Glomerular visceral epithelial cell (primary cell): ENCODE measurements around the gene PCDHGB2.
"Not testable (repeated sequence)": the region's sequence is repeated elsewhere in the genome, so short reads cannot be mapped to it uniquely, and the experiment has no call there.

ENCODE experiments used
- DNase-seq: peaks from one replicate; pipeline ENCODE4 v3.0.0-alpha.2; 2016; ENCODE audit errors: extremely low spot score

Gene PCDHGB2

GRCh38 chr5:141349917-141350619, 9.7 kb upstream of the PCDHGB2 start, which contains the start of gene PCDHGB1:
Gene PCDHGB1, plus strand, starts transcription at chr5:141350099. Its CDS starts 162 bp downstream, at chr5:141350261.
- DNase-seq: peak; percentile 59

- DNase-seq: no peak
Observed at GRCh38 chr5:141351591-141351990, 8.2 kb upstream of the PCDHGB2 start.

DNA sequence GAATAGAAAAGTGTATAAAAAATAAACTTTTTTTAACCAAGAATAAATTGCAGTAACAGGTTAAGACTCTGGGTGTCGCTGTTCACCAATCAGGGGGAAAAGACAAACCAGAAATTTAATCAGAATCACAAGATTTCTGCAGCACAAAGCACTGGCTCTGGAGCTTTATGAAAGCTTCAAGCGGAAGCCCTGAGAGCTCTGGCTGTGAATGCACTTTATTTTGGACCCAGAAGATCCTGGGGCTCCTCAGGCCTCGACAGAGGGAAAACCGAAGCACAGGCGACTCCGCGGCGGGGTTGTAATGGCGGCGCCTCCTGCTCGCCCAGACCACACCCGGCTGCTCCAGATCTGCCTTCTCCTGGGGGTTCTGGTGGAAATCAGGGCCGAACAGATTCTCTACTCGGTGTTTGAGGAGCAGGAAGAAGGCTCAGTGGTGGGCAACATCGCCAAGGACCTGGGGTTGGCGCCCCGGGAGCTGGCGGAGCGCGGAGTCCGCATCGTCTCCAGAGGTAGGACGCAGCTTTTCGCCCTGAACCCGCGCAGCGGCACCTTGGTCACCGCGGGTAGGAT, 4.8 kb upstream of the PCDHGB2 start, which contains the start of gene PCDHGA4:
Gene PCDHGA4 (plus strand): TSS at position 122 of the 570 bp plus-strand sequence. CDS start 87 bp downstream, at position 209.
- DNase-seq: no peak

DNA sequence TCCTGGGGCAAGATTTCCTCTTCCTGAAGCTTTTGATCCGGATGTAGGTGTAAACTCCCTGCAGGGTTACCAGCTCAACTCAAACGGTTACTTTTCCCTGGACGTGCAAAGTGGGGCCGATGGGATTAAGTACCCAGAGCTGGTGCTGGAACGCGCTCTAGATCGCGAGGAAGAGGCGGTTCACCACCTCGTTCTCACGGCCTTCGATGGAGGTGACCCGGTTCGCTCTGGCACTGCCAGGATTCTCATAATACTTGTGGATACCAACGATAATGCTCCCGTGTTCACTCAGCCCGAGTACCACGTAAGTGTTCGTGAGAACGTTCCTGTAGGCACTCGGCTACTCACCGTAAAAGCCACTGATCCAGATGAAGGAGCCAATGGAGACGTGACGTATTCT, 4.2 kb upstream of the PCDHGB2 start:
- DNase-seq: no peak

- DNase-seq: no peak
Observed at GRCh38 chr5:141356133-141356532, 3.7 kb upstream of the PCDHGB2 start.

- no peak for DNase-seq
Observed at GRCh38 chr5:141356950-141357349, 2.8 kb upstream of the PCDHGB2 start.

DNA sequence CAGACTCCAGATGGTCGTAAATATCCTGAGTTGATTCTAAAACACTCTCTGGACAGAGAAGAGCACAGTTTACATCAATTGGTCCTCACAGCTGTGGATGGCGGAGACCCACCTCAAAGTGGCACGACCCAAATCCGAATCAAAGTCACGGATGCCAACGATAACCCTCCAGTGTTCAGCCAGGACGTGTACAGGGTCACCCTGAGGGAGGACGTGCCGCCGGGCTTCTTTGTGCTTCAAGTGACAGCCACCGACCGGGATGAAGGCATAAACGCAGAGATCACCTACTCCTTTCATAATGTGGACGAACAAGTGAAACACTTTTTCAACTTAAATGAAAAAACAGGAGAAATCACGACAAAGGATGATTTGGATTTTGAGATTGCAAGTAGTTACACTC, 891 bp downstream of the PCDHGB2 start:
- DNase-seq: no peak

- no peak for DNase-seq
Observed at GRCh38 chr5:141362719-141363118, 2.9 kb downstream of the PCDHGB2 start.

- no peak for DNase-seq
Observed at GRCh38 chr5:141363952-141364660, 4.3 kb downstream of the PCDHGB2 start, which contains the start of gene PCDHGA5. Gene PCDHGA5, plus strand, starts transcription at chr5:141364162. Its CDS starts 169 bp downstream, at chr5:141364331.

GRCh38 chr5:141366016-141366896, 6.5 kb downstream of the PCDHGB2 start:
- no peak for DNase-seq

DNA sequence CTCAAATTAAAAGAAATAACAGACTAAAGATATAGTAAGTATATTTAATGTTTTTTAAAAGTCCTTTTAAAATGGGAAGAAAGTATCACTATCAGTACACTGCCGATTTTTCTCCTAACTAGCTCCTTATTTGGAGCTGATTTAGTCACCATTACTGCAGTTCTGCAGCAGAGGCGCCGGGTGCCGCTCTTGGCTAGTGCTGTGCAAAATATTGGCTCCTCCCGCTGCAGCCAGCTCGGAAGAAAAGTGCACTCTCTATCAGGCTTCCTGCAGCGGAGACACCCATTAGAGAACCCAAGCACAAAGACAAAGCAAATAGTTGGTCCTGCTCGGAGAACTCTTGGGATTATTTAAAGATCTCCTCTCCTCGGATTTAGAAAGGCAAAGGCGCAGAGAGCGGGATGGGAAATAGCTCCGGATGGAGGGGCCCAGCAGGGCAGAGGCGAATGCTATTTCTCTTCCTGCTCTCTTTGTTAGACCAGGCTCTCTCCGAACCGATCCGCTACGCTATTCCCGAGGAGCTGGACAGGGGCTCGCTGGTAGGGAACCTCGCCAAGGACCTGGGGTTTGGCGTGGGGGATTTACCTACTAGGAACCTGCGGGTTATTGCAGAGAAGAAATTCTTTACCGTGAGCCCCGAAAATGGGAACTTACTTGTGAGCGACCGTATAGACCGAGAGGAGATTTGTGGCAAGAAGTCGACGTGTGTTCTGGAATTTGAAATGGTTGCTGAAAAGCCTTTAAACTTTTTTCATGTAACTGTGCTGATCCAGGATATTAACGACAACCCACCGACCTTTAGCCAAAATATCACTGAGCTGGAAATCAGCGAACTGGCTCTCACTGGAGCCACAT, 10.4 kb downstream of the PCDHGB2 start, which contains the start of gene PCDHGB3:
Gene PCDHGB3 (plus strand): TSS at position 249 of the 855 bp plus-strand sequence. CDS start 153 bp downstream, at position 402.
- DNase-seq: no peak

DNA sequence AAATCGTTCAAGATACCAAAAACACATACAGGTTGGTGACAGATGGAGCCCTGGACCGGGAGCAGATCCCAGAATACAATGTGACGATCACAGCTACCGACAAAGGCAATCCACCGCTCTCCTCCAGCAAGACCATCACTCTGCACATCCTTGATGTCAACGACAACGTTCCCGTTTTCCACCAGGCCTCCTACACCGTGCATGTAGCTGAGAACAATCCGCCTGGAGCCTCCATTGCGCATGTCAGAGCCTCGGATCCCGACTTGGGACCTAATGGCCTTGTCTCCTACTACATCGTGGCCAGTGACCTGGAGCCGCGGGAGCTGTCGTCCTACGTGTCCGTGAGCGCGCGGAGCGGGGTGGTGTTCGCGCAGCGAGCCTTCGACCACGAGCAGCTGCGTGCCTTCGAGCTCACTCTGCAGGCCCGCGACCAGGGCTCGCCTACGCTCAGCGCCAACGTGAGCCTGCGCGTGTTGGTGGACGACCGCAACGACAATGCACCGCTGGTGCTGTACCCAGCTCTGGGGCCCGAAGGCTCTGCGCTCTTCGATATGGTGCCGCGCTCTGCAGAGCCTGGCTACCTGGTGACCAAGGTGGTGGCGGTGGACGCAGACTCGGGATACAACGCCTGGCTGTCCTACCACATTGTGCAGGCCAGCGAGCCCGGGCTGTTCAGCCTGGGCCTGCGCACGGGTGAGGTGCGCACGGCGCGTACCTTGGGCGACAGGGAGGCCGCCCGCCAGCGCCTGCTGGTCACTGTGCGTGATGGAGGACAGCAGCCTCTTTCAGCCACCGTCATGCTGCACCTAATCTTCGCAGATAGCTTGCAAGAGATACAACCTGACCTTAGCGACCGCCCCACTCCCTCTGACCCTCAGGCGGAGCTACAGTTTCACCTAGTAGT, 12.0 kb downstream of the PCDHGB2 start:
- DNase-seq: no peak

- DNase-seq: no peak
Observed at GRCh38 chr5:141373673-141374317, 14.0 kb downstream of the PCDHGB2 start, which contains the start of gene PCDHGA6. Gene PCDHGA6, plus strand, starts transcription at chr5:141373891. Its CDS starts 193 bp downstream, at chr5:141374084.

DNA sequence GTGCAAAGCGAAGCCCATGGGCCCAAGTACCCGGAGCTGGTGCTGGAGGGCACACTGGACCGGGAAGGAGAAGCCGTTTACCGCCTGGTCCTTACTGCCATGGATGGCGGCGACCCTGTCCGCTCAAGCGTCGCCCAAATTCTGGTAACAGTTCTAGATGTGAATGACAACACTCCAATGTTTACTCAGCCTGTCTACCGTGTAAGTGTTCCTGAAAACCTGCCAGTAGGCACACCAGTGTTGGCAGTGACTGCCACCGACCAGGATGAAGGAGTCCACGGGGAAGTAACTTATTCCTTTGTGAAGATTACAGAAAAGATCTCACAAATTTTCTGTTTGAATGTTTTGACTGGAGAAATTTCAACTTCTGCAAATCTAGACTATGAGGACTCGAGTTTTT, 14.8 kb downstream of the PCDHGB2 start:
- DNase-seq: no peak

DNA sequence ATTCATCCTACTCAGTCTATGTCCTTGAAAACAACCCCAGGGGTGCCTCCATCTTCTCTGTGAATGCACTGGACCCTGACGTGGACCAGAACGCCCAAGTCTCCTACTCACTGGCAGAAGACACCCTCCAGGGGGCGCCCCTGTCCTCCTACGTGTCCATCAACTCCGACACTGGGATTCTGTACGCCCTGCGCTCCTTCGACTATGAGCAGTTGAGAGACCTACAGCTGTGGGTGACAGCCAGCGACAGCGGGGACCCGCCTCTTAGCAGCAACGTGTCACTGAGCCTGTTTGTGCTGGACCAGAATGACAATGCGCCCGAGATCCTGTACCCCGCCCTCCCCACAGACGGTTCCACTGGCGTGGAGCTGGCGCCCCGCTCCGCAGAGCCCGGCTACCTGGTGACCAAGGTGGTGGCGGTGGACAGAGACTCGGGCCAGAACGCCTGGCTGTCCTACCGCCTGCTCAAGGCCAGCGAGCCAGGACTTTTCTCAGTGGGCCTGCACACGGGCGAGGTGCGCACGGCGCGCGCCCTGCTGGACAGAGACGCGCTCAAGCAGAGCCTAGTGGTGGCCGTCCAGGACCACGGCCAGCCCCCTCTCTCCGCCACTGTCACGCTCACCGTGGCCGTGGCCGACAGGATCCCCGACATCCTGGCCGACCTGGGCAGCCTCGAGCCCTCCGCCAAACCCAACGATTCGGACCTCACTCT, 15.8 kb downstream of the PCDHGB2 start:
- DNase-seq: not testable (repeated sequence)

DNA sequence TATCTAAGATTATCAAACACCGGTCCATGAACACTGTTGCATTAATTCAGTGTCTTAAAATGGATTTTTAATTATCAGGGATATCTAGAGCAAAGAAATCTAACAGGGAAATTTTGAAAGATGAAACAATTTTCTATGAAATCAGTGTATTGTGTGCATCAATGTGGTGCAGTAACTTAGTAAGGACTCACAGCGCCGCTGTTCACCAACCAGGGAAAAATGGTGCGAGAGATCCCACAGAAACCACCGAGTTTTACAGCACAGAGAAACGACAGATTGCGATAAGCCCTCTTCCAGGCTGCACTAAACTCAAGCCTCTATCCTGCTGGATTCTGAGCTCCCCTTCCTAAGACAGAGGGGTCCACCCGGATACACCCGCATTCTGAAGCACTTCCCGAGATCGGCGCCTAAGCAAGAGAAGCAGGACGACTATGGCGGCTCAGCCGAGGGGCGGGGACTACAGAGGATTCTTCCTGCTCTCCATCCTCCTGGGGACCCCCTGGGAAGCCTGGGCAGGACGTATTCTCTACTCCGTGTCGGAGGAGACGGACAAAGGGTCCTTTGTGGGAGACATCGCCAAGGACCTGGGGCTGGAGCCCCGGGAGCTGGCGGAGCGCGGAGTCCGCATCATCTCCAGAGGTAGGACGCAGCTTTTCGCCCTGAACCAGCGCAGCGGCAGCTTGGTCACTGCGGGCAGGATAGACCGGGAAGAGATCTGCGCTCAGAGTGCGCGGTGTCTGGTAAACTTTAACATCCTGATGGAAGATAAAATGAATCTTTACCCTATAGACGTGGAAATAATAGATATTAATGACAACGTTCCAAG, 22.9 kb downstream of the PCDHGB2 start, which contains the start of gene PCDHGA7:
Gene PCDHGA7 (plus strand): TSS at position 274 of the 826 bp plus-strand sequence. CDS start 158 bp downstream, at position 432.
- DNase-seq: no peak

GRCh38 chr5:141383345-141383744, 23.6 kb downstream of the PCDHGB2 start:
- DNase-seq: no peak
